DOHH2 (cell line): ENCODE data around the gene MRPL58.

Source experiments
- H3F3A ChIP-seq: fragments of 200-600 bp; sonication (generic), shearing (Covaris generic); 2 replicates; pipeline ENCODE4 v1.6.0; 2016; ENCODE audit warnings: antibody characterized with exemption, mild to moderate bottlenecking; ENCODE audit not compliant: control insufficient read depth, insufficient read depth
- H3K27ac ChIP-seq: fragments of 200-600 bp; sonication (generic); 2 replicates; pipeline ENCODE4 v1.5.1; 2014; ENCODE audit warnings: low read depth, mild to moderate bottlenecking, low read length, moderate library complexity
- H3K27me3 ChIP-seq: fragments of 200-600 bp; sonication (generic); 2 replicates; pipeline ENCODE4 v1.6.1; 2014; ENCODE audit warnings: mild to moderate bottlenecking, low read length, mixed read lengths; ENCODE audit not compliant: control insufficient read depth
- H3K36me3 ChIP-seq: fragments of 200-600 bp; sonication (generic); 2 replicates; pipeline ENCODE4 v1.6.1; 2014; ENCODE audit warnings: mild to moderate bottlenecking, low read length, moderate library complexity, mixed read lengths; ENCODE audit not compliant: control insufficient read depth
- H3K4me1 ChIP-seq: fragments of 200-600 bp; sonication (generic); 2 replicates; pipeline ENCODE4 v1.6.1; 2014; ENCODE audit warnings: mild to moderate bottlenecking, low read length, mixed read lengths; ENCODE audit not compliant: control insufficient read depth
- H3K4me2 ChIP-seq: fragments of 200-600 bp; sonication (generic); 2 replicates; pipeline ENCODE4 v1.6.0; 2014; ENCODE audit warnings: mild to moderate bottlenecking, low read length, moderate library complexity
- H3K4me3 ChIP-seq: fragments of 200-600 bp; sonication (generic); 2 replicates; pipeline ENCODE4 v1.5.1; 2014; ENCODE audit warnings: mild to moderate bottlenecking, low read length, mixed read lengths
- H3K79me2 ChIP-seq: fragments of 200-600 bp; sonication (generic); 2 replicates; pipeline ENCODE4 v1.6.1; 2014; ENCODE audit warnings: mild to moderate bottlenecking, low read length, mixed read lengths; ENCODE audit not compliant: control insufficient read depth
- H3K9me2 ChIP-seq: fragments of 200-600 bp; sonication (generic); replicated peaks from 2 replicates; pipeline ENCODE4 v1.6.1; 2014; ENCODE audit warnings: mild to moderate bottlenecking, low read length, mixed read lengths; ENCODE audit not compliant: control insufficient read depth
- H3K9me3 ChIP-seq: fragments of 200-600 bp; sonication (generic); 2 replicates; pipeline ENCODE4 v1.6.1; 2014; ENCODE audit warnings: antibody characterized with exemption, low read length, mixed read lengths; ENCODE audit not compliant: control insufficient read depth, insufficient read depth
- H4K20me1 ChIP-seq: fragments of 200-600 bp; sonication (generic); 2 replicates; pipeline ENCODE4 v1.6.0; 2014; ENCODE audit warnings: low read depth, mild to moderate bottlenecking, antibody characterized with exemption, low read length, moderate library complexity; ENCODE audit not compliant: control insufficient read depth, insufficient read depth
- EZH2phosphoT487 ChIP-seq: fragments of 200-600 bp; sonication (generic); IDR thresholded peaks from 2 replicates; pipeline ENCODE4 v1.6.1; 2017; ENCODE audit warnings: borderline replicate concordance, mild to moderate bottlenecking, antibody characterized with exemption, low read length, moderate library complexity, mixed read lengths
- TF ChIP-seq, protein P1 (sequence below): fragments of 200-600 bp; sonication (generic); IDR thresholded peaks from one replicate; pipeline ENCODE4 v1.5.1; 2014; ENCODE audit warnings: antibody characterized with exemption, mild to moderate bottlenecking, low read depth, low read length; ENCODE audit not compliant: poor library complexity, severe bottlenecking

MRPL58 gene

GRCh38 chr17:75001915-75002843 lies 10.3 kb upstream of the MRPL58 start:
- TF ChIP-seq, protein P1, sequence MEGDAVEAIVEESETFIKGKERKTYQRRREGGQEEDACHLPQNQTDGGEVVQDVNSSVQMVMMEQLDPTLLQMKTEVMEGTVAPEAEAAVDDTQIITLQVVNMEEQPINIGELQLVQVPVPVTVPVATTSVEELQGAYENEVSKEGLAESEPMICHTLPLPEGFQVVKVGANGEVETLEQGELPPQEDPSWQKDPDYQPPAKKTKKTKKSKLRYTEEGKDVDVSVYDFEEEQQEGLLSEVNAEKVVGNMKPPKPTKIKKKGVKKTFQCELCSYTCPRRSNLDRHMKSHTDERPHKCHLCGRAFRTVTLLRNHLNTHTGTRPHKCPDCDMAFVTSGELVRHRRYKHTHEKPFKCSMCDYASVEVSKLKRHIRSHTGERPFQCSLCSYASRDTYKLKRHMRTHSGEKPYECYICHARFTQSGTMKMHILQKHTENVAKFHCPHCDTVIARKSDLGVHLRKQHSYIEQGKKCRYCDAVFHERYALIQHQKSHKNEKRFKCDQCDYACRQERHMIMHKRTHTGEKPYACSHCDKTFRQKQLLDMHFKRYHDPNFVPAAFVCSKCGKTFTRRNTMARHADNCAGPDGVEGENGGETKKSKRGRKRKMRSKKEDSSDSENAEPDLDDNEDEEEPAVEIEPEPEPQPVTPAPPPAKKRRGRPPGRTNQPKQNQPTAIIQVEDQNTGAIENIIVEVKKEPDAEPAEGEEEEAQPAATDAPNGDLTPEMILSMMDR: no peak
- TF ChIP-seq EZH2phosphoT487: no peak
- no peaks in the 10 kb centered on the region for H3F3A ChIP-seq
- H3K36me3 ChIP-seq: no peaks in the 10 kb centered on the region
- H3K79me2 ChIP-seq: no peaks in the 10 kb centered on the region
- no peaks in the 10 kb centered on the region for H3K27me3 ChIP-seq
- H3K4me3 ChIP-seq: no peak overlapping the region
- no peaks in the 10 kb centered on the region for H3K9me3 ChIP-seq
- H3K4me2 ChIP-seq: no peak overlapping the region
- no peaks in the 10 kb centered on the region for H4K20me1 ChIP-seq
- no peaks in the 10 kb centered on the region for H3K9me2 ChIP-seq
- H3K27ac ChIP-seq: no peak overlapping the region
- no peaks in the 10 kb centered on the region for H3K4me1 ChIP-seq

DNA sequence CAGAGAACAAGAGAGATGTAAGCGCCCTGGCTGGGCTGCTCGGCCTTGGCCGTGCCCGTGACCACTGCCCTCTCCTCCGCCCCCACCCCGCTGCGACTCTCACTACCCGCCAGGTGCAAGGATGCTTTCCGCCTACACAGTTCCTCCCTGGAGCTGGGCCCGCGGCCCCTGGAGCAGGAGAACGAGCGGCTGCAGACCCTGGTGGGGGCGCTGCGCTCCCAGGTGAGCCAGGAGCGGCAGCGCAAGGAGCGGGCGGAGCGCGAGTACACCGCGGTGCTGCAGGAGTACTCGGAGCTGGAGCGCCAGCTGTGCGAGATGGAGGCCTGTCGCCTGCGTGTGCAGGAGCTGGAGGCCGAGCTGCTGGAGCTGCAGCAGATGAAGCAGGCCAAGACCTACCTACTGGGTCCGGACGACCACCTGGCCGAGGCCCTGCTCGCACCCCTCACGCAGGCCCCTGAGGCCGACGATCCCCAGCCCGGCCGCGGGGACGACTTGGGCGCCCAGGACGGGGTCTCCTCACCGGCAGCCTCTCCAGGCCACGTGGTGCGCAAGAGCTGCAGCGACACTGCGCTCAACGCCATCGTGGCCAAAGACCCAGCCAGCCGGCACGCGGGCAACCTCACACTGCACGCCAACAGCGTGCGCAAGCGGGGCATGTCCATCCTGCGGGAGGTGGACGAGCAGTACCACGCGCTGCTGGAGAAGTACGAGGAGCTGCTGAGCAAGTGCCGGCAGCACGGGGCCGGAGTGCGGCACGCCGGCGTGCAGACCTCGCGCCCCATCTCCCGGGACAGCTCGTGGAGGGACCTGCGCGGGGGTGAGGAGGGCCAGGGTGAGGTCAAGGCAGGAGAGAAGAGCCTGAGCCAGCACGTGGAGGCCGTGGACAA lies 9.2 kb upstream of the MRPL58 start:
- Histone ChIP-seq H3K4me2 (no peak overlapping the region), H3K36me3 (no peaks in the 10 kb centered on the region)
- no peak for TF ChIP-seq EZH2phosphoT487
- TF ChIP-seq, protein P1: no peak

DNA sequence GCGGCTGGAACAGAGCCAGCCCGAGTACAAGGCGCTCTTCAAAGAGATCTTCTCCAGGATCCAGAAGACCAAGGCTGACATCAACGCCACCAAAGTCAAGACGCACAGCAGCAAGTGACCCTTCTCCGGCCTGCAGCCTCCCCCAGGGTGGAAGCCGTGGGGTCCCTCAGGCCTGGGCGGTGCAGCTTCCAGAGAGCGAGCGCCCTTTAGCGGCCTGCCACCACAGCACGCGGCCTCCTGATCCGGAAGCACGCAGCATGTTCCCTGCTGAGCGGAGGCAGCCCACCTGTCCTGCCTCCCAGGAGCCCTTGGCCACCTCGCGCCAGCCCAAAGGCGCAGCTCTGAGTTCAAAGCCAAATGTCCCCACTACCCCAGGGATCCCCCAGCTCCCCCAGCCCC lies 8.5 kb upstream of the MRPL58 start:
- H3K9me2 ChIP-seq: no peaks in the 10 kb centered on the region
- no peaks in the 10 kb centered on the region for H3K9me3 ChIP-seq
- no peaks in the 10 kb centered on the region for H3K27me3 ChIP-seq
- no peaks in the 10 kb centered on the region for H3K79me2 ChIP-seq
- no peak overlapping the region for H3K27ac ChIP-seq
- no peaks in the 10 kb centered on the region for H4K20me1 ChIP-seq
- H3K4me3 ChIP-seq: no peak overlapping the region
- no peaks in the 10 kb centered on the region for H3K36me3 ChIP-seq
- no peaks in the 10 kb centered on the region for H3K4me1 ChIP-seq
- H3K4me2 ChIP-seq: no peak overlapping the region
- no peaks in the 10 kb centered on the region for H3F3A ChIP-seq
- no peak for TF ChIP-seq EZH2phosphoT487
- TF ChIP-seq, protein P1: no peak

More for the DNA sequence above, 9.2 kb upstream of the MRPL58 start:
- H3K4me1 ChIP-seq: no peaks in the 10 kb centered on the region
- H3K27ac ChIP-seq: no peak overlapping the region
- no peak overlapping the region for H3K4me3 ChIP-seq
- no peaks in the 10 kb centered on the region for H4K20me1 ChIP-seq
- H3F3A ChIP-seq: no peaks in the 10 kb centered on the region
- H3K9me3 ChIP-seq: no peaks in the 10 kb centered on the region
- H3K9me2 ChIP-seq: no peaks in the 10 kb centered on the region
- no peaks in the 10 kb centered on the region for H3K79me2 ChIP-seq
- no peaks in the 10 kb centered on the region for H3K27me3 ChIP-seq
